ENCODE results near the gene EXOG. TPM values are rescaled to one million over a fixed set of nuclear protein-coding genes. Genes with fewer than 3 reads are reported as not detected.

Gene EXOG
- polyA plus RNA-seq, 3 donors, result 1.6 to 5.4 (median 2.4) TPM

GRCh38 chr3:38521391-38521987 is 25.3 kb downstream of the EXOG start:
- no peak overlapping the region for H3K27ac Mint-ChIP-seq
- peaks cover 3% of the 10 kb centered on the region for H4K20me1 ChIP-seq (ENCODE audit: insufficient read depth, low read length)
- TF ChIP-seq CTCF (IDR thresholded peaks at IDR 0.05), result peak; percentile 94
- no peaks in the 10 kb centered on the region for H3K9me3 ChIP-seq (replicated peaks in 1 of 2; ENCODE audit: control insufficient read depth in 1 of 2, insufficient read depth in 1 of 2, low read length in 2 of 2)
- no peaks in the 10 kb centered on the region for H3K9me3 Mint-ChIP-seq
- WGBS (ENCODE audit: insufficient coverage), result 15% methylated on average over 2 of the region's 5 CpGs
- H3K4me1 Mint-ChIP-seq, result peaks cover 4% of the 10 kb centered on the region
- no peak overlapping the region for H3K4me3 Mint-ChIP-seq
- H3K27ac ChIP-seq (ENCODE audit: low read depth in 1 of 2, low read length in 2 of 2), result no peak overlapping the region
- peak; percentile 35 to 66 (median 54) for DNase-seq
- no peak overlapping the region for H3K4me2 ChIP-seq (replicated peaks; ENCODE audit: extremely low read depth, low read length, poor library complexity, severe bottlenecking)
- no peak overlapping the region for H2AFZ ChIP-seq (ENCODE audit: insufficient read depth, low read depth, low read length, poor library complexity, severe bottlenecking)
- no peaks in the 10 kb centered on the region for H3K79me2 ChIP-seq (ENCODE audit: insufficient read depth, low read length)
- peaks cover 38 to 76% of the 10 kb centered on the region in 2 donors for H3K36me3 ChIP-seq (replicated peaks in 1 of 2; ENCODE audit: control insufficient read depth in 1 of 2, insufficient read depth in 2 of 2, low read length in 2 of 2)
- intact Hi-C loops (cut with micrococcal nuclease), result loop anchor here (5.0 to 10.0 kb wide), 2 partner anchors 473 to 506 kb away; no protein-coding TSS in a partner anchor
- H3K36me3 Mint-ChIP-seq, result peaks cover 69 to 72% of the 10 kb centered on the region in 2 donors
- H3K4me1 ChIP-seq (ENCODE audit: control insufficient read depth in 1 of 2, insufficient read depth in 2 of 2, low read length in 2 of 2), result no peaks in the 10 kb centered on the region
- H3K27me3 Mint-ChIP-seq (ENCODE audit: low read depth in 3 of 3), result peaks cover 0 to 2% (median 0%) of the 10 kb centered on the region in 3 donors
- H3K9ac ChIP-seq (ENCODE audit: insufficient read depth, low read length, poor library complexity, severe bottlenecking), result no peak overlapping the region
- H3K27me3 ChIP-seq (ENCODE audit: control insufficient read depth in 2 of 2, insufficient read depth in 2 of 2, low read length in 2 of 2), result no peaks in the 10 kb centered on the region
- no peak overlapping the region for H3K4me3 ChIP-seq (replicated peaks in 1 of 3; ENCODE audit: low read depth in 2 of 3, low read length in 3 of 3)

GRCh38 chr3:38522002-38522401 is 25.9 kb downstream of the EXOG start:
- no peak for TF ChIP-seq CTCF (IDR thresholded peaks at IDR 0.05)
- Histone ChIP-seq H3K79me2 (ENCODE audit: insufficient read depth, low read length) (no peaks in the 10 kb centered on the region), H4K20me1 (ENCODE audit: insufficient read depth, low read length) (peaks cover 3% of the 10 kb centered on the region), H3K9me3 (replicated peaks in 1 of 2; ENCODE audit: control insufficient read depth in 1 of 2, insufficient read depth in 1 of 2, low read length in 2 of 2) (no peaks in the 10 kb centered on the region), H3K4me2 (replicated peaks; ENCODE audit: extremely low read depth, low read length, poor library complexity, severe bottlenecking) (no peak overlapping the region), H3K9ac (ENCODE audit: insufficient read depth, low read length, poor library complexity, severe bottlenecking) (no peak overlapping the region), H3K27me3 (ENCODE audit: control insufficient read depth in 2 of 2, insufficient read depth in 2 of 2, low read length in 2 of 2) (no peaks in the 10 kb centered on the region), H3K27ac (ENCODE audit: low read depth in 1 of 2, low read length in 2 of 2) (no peak overlapping the region), H3K4me1 (ENCODE audit: control insufficient read depth in 1 of 2, insufficient read depth in 2 of 2, low read length in 2 of 2) (no peaks in the 10 kb centered on the region), H3K4me3 (replicated peaks in 1 of 3; ENCODE audit: low read depth in 2 of 3, low read length in 3 of 3) (no peak overlapping the region), H3K36me3 (replicated peaks in 1 of 2; ENCODE audit: control insufficient read depth in 1 of 2, insufficient read depth in 2 of 2, low read length in 2 of 2) (peaks cover 38 to 81% of the 10 kb centered on the region in 2 donors), H2AFZ (ENCODE audit: insufficient read depth, low read depth, low read length, poor library complexity, severe bottlenecking) (no peak overlapping the region)
- peaks cover 4% of the 10 kb centered on the region for H3K4me1 Mint-ChIP-seq
- WGBS (ENCODE audit: insufficient coverage), result 100% methylated on average over 4 of the region's 6 CpGs
- H3K4me3 Mint-ChIP-seq, result no peak overlapping the region
- peaks cover 69 to 72% of the 10 kb centered on the region in 2 donors for H3K36me3 Mint-ChIP-seq
- peaks cover 0 to 2% (median 0%) of the 10 kb centered on the region in 3 donors for H3K27me3 Mint-ChIP-seq (ENCODE audit: low read depth in 3 of 3)
- DNase-seq, result no peak
- H3K9me3 Mint-ChIP-seq, result no peaks in the 10 kb centered on the region
- intact Hi-C loops (cut with micrococcal nuclease), result loop anchor here (5.0 to 10.0 kb wide), 2 partner anchors 473 to 505 kb away; no protein-coding TSS in a partner anchor
- H3K27ac Mint-ChIP-seq, result peak overlapping the region in 1 of 7 donors; percentile 18
